SIG-M5 treated with dmso at 0.1 percent for 504 hours (cell line): Measurements from ENCODE around the gene TMEM87B.

Experiments used
- DNase-seq: peaks from one replicate; lab custom pipeline; 2025; ENCODE audit not compliant: unreplicated experiment; lab: John Stamatoyannopoulos, UW

TMEM87B gene

GRCh38 chr2:112054847-112055729 is at the start of gene TMEM87B:
Gene TMEM87B (plus strand): TSS chr2:112055269. CDS start chr2:112055592, 323 bp downstream.
- DNase-seq, result peak; percentile 95

- no peak for DNase-seq
Measured at GRCh38 chr2:112005406-112006075, 49.5 kb upstream of the TMEM87B start.

GRCh38 chr2:112006076-112006410 is 49.0 kb upstream of the TMEM87B start:
- DNase-seq, result peak; percentile 77

GRCh38 chr2:112007493-112007892 is 47.6 kb upstream of the TMEM87B start:
- peak; percentile 15 for DNase-seq

GRCh38 chr2:112008910-112009485 is 46.1 kb upstream of the TMEM87B start:
- DNase-seq, result no peak

- peak; percentile 60 for DNase-seq
Measured at GRCh38 chr2:112010751-112011150, 44.3 kb upstream of the TMEM87B start.

- DNase-seq, result no peak
Measured at GRCh38 chr2:112012556-112012955, 42.5 kb upstream of the TMEM87B start.

GRCh38 chr2:112018846-112019245 is 36.2 kb upstream of the TMEM87B start:
- DNase-seq, result no peak

GRCh38 chr2:112019569-112019982 is 35.5 kb upstream of the TMEM87B start:
- DNase-seq, result no peak

- DNase-seq, result no peak
Measured at GRCh38 chr2:112020561-112020960, 34.5 kb upstream of the TMEM87B start.

- DNase-seq, result no peak
Measured at GRCh38 chr2:112021290-112021689, 33.8 kb upstream of the TMEM87B start.

GRCh38 chr2:112021781-112022231 is 33.3 kb upstream of the TMEM87B start:
- no peak for DNase-seq

GRCh38 chr2:112023707-112024106 is 31.4 kb upstream of the TMEM87B start:
- DNase-seq, result no peak

GRCh38 chr2:112024231-112024630 is 30.8 kb upstream of the TMEM87B start:
- DNase-seq, result no peak

GRCh38 chr2:112024896-112025491 is 30.1 kb upstream of the TMEM87B start:
- DNase-seq, result no peak

GRCh38 chr2:112026509-112026908 is 28.6 kb upstream of the TMEM87B start:
- DNase-seq, result no peak

GRCh38 chr2:112027767-112028166 is 27.3 kb upstream of the TMEM87B start:
- no peak for DNase-seq

GRCh38 chr2:112029164-112029563 is 25.9 kb upstream of the TMEM87B start:
- DNase-seq, result no peak

- peak; percentile 32 for DNase-seq
Measured at GRCh38 chr2:112031473-112032223, 23.4 kb upstream of the TMEM87B start.

GRCh38 chr2:112032224-112032586 is 22.9 kb upstream of the TMEM87B start:
- DNase-seq, result no peak
